H1 (cell line): ENCODE data around the gene GALNT12. TPM values are rescaled to one million over a fixed set of nuclear protein-coding genes. Genes with fewer than 3 reads are reported as not detected.
A peak's percentile ranks its signal among the peaks of the same experiment; 100 is the strongest.

Source experiments
- CTCF ChIA-PET: fragments of 300-600 bp; sonication (Branson Sonifier 250); formaldehyde crosslinking; loops from one replicate; lab custom pipeline; 2021; ENCODE audit not compliant: partially characterized antibody; lab: Charles Lee
- POLR2A ChIA-PET: fragments of 300-600 bp; sonication (Branson Sonifier 250); formaldehyde crosslinking; loops from one replicate; lab custom pipeline; 2021; ENCODE audit warnings: inconsistent platforms; ENCODE audit not compliant: partially characterized antibody; lab: Charles Lee
- DNase-seq, 2 experiments: peaks; one replicate each; pipeline versions ENCODE4 v3.0.0 to v3.0.0-alpha.2; 2010 to 2022; ENCODE audit warnings: low spot score in 2 of 2, low read depth in 1 of 2, mixed read lengths in 1 of 2
- FAIRE-seq: peaks from 2 replicates; lab custom pipeline; 2011; peaks lifted over from hg19 to GRCh38; lab: Jason Lieb, UNC
- H2AFZ ChIP-seq: 2 replicates; pipeline ENCODE4 v1.8.1; 2012; ENCODE audit warnings: low read length, inconsistent platforms
- H2AK5ac ChIP-seq: 2 replicates; pipeline ENCODE4 v1.6.1; 2013; ENCODE audit warnings: low read depth, low read length
- H2BK120ac ChIP-seq: replicated peaks from 2 replicates; pipeline ENCODE3; 2013; ENCODE audit warnings: low read depth, low read length, inconsistent platforms
- H2BK12ac ChIP-seq: 2 replicates; pipeline ENCODE4 v1.6.1; 2013; ENCODE audit warnings: low read depth, low read length
- H2BK15ac ChIP-seq: 2 replicates; pipeline ENCODE4 v1.6.1; 2013; ENCODE audit warnings: low read length
- H2BK20ac ChIP-seq: 2 replicates; pipeline ENCODE4 v1.6.1; 2013; ENCODE audit warnings: low read length
- H2BK5ac ChIP-seq: 2 replicates; pipeline ENCODE4 v1.6.1; 2013; ENCODE audit warnings: low read depth, low read length
- H3K14ac ChIP-seq: 2 replicates; pipeline ENCODE4 v1.6.1; 2013; ENCODE audit warnings: inconsistent platforms; ENCODE audit not compliant: insufficient read length
- H3K18ac ChIP-seq: 2 replicates; pipeline ENCODE4 v1.6.1; 2013; ENCODE audit warnings: low read length; ENCODE audit errors: extremely low read depth
- H3K23ac ChIP-seq: 2 replicates; pipeline ENCODE4 v1.6.1; 2013; ENCODE audit warnings: inconsistent platforms; ENCODE audit not compliant: insufficient read length
- H3K23me2 ChIP-seq: 2 replicates; pipeline ENCODE4 v1.6.1; 2013; ENCODE audit warnings: low read depth, low read length
- H3K27ac ChIP-seq: 2 replicates; pipeline ENCODE4 v1.6.1; 2011; ENCODE audit warnings: low read depth, low read length, inconsistent platforms
- H3K27me3 ChIP-seq, 4 experiments: replicated peaks in 1 of 4; 1 replicate in 1 of 4; 2 replicates in 3 of 4; pipeline versions ENCODE4 v1.6.1 to v1.8.1; 2011 to 2013; ENCODE audit warnings: low read length in 3 of 4, mild to moderate bottlenecking in 3 of 4, inconsistent platforms in 2 of 4, mixed read lengths in 2 of 4, moderate library complexity in 1 of 4; ENCODE audit not compliant: control insufficient read depth in 3 of 4, insufficient read depth in 3 of 4; ENCODE audit errors: extremely low read depth in 1 of 4
- H3K36me3 ChIP-seq, 4 experiments: 2 replicates each; pipeline versions ENCODE4 v1.6.1 to v1.8.1; 2011 to 2013; ENCODE audit warnings: mild to moderate bottlenecking in 4 of 4, low read length in 3 of 4, moderate library complexity in 2 of 4, control low read depth in 1 of 4, inconsistent platforms in 1 of 4; ENCODE audit not compliant: insufficient read depth in 4 of 4, control insufficient read depth in 2 of 4
- H3K4ac ChIP-seq: replicated peaks from 2 replicates; pipeline ENCODE3; 2013; ENCODE audit warnings: low read length, low read depth, mixed read lengths, inconsistent platforms; ENCODE audit not compliant: insufficient read length
- H3K4me1 ChIP-seq, 4 experiments: replicated peaks in 1 of 4; 1 replicate in 1 of 4; 2 replicates in 3 of 4; pipeline versions ENCODE4 v1.6.1 to v1.8.1; 2011 to 2013; ENCODE audit warnings: low read length in 3 of 4, inconsistent platforms in 2 of 4, mixed read lengths in 1 of 4; ENCODE audit not compliant: insufficient read depth in 4 of 4, control insufficient read depth in 3 of 4
- H3K4me2 ChIP-seq, 2 experiments: 2 replicates each; pipeline versions ENCODE4 v1.6.1 to v1.8.1; 2011 to 2013; ENCODE audit warnings: low read depth in 2 of 2, low read length in 2 of 2, control low read depth in 1 of 2, inconsistent platforms in 1 of 2, mild to moderate bottlenecking in 1 of 2; ENCODE audit not compliant: insufficient read depth in 1 of 2
- H3K4me3 ChIP-seq, 4 experiments: fragments of 200-600, 300-600 bp in 1 of 4; sonication (generic), shearing (Covaris generic), sonication (Bioruptor Twin) in 1 of 4; 2 replicates each; pipeline versions ENCODE4 v1.5.1 to v1.8.1; 2011 to 2016; ENCODE audit warnings: low read length in 4 of 4, low read depth in 3 of 4, control low read depth in 2 of 4, inconsistent platforms in 2 of 4, mild to moderate bottlenecking in 2 of 4, mixed read lengths in 1 of 4, moderate library complexity in 1 of 4; ENCODE audit not compliant: insufficient read depth in 2 of 4; ENCODE audit errors: extremely low read depth in 1 of 4
- H3K56ac ChIP-seq: replicated peaks from 2 replicates; pipeline ENCODE3; 2013; ENCODE audit warnings: low read depth, mild to moderate bottlenecking, mixed read lengths, low read length, inconsistent platforms; ENCODE audit not compliant: insufficient read length
- H3K79me1 ChIP-seq: 2 replicates; pipeline ENCODE4 v1.6.1; 2013; ENCODE audit warnings: low read depth, low read length, control low read depth
- H3K79me2 ChIP-seq, 2 experiments: 2 replicates each; pipeline versions ENCODE4 v1.6.1 to v1.8.1; 2012 to 2013; ENCODE audit warnings: low read length in 2 of 2, mild to moderate bottlenecking in 2 of 2, inconsistent platforms in 1 of 2; ENCODE audit not compliant: insufficient read depth in 2 of 2, control insufficient read depth in 1 of 2
- H3K9ac ChIP-seq, 4 experiments: replicated peaks in 1 of 4; 1 replicate in 1 of 4; 2 replicates in 3 of 4; pipeline versions ENCODE4 v1.6.1 to v1.8.1; 2011 to 2013; ENCODE audit warnings: low read depth in 3 of 4, low read length in 3 of 4, control low read depth in 2 of 4, mild to moderate bottlenecking in 2 of 4, moderate library complexity in 2 of 4, inconsistent platforms in 1 of 4; ENCODE audit errors: extremely low read depth in 1 of 4
- H3K9me3 ChIP-seq, 2 experiments: 2 replicates each; pipeline versions ENCODE4 v1.6.1 to v1.8.1; 2012 to 2013; ENCODE audit warnings: mild to moderate bottlenecking in 2 of 2, moderate library complexity in 2 of 2, control low read depth in 1 of 2, inconsistent platforms in 1 of 2, low read depth in 1 of 2, low read length in 1 of 2, mixed read lengths in 1 of 2; ENCODE audit not compliant: insufficient read depth in 2 of 2
- H4K20me1 ChIP-seq, 2 experiments: replicated peaks in 1 of 2; 2 replicates each; pipeline versions ENCODE3 to v1.8.1; 2011 to 2013; ENCODE audit warnings: inconsistent platforms in 2 of 2, low read length in 2 of 2, mild to moderate bottlenecking in 1 of 2; ENCODE audit not compliant: insufficient read depth in 2 of 2, control insufficient read depth in 1 of 2
- H4K5ac ChIP-seq: 2 replicates; pipeline ENCODE4 v1.6.1; 2013; ENCODE audit warnings: low read length, low read depth, mixed read lengths, inconsistent platforms; ENCODE audit not compliant: insufficient read length
- H4K8ac ChIP-seq: 2 replicates; pipeline ENCODE4 v1.8.0; 2013; ENCODE audit warnings: mild to moderate bottlenecking, moderate library complexity, low read length, inconsistent platforms; ENCODE audit not compliant: insufficient read depth; ENCODE audit errors: extremely low read depth
- H4K91ac ChIP-seq: replicated peaks from 2 replicates; pipeline ENCODE3; 2013; ENCODE audit warnings: low read length, mixed read lengths, inconsistent platforms; ENCODE audit not compliant: insufficient read length
- ASH2L ChIP-seq: fragments of 200-600, 300-600 bp; sonication (generic); IDR thresholded peaks from one replicate; pipeline ENCODE4 v1.7.1; 2017; ENCODE audit warnings: low read length
- CBX8 ChIP-seq: fragments of 300-800, 300-1000 bp; sonication (generic); IDR thresholded peaks from 2 replicates; pipeline ENCODE4 v1.7.1; 2016; ENCODE audit warnings: low read depth, low read length, borderline replicate concordance
- CEBPB ChIP-seq: IDR thresholded peaks from 2 replicates; pipeline ENCODE4 v1.6.1; 2012; ENCODE audit warnings: low read depth, low read length
- CTCF ChIP-seq, 3 experiments: IDR thresholded peaks; 1 replicate in 2 of 3; 2 replicates in 1 of 3; pipeline versions ENCODE4 v1.5.1 to v1.6.1; 2011; ENCODE audit warnings: low read length in 3 of 3, mild to moderate bottlenecking in 3 of 3, inconsistent platforms in 2 of 3, low read depth in 1 of 3, moderate library complexity in 1 of 3; ENCODE audit not compliant: insufficient read depth in 1 of 3; ENCODE audit errors: control extremely low read depth in 1 of 3
- EZH2 ChIP-seq: fragments of 200-600 bp; sonication (generic); IDR thresholded peaks from 2 replicates; pipeline ENCODE4 v1.7.1; 2012; ENCODE audit warnings: low read depth, mild to moderate bottlenecking, moderate library complexity, low read length, inconsistent platforms; ENCODE audit not compliant: severe bottlenecking
- HDAC6 ChIP-seq: IDR thresholded peaks from one replicate; pipeline ENCODE4 v1.7.1; 2012; ENCODE audit warnings: low read depth, mild to moderate bottlenecking, inconsistent platforms, low read length, moderate library complexity
- RXRA ChIP-seq: IDR thresholded peaks from 2 replicates; pipeline ENCODE4 v1.6.1; 2011; ENCODE audit warnings: low read depth, mild to moderate bottlenecking, low read length, moderate library complexity; ENCODE audit not compliant: insufficient read depth
- SP1 ChIP-seq: IDR thresholded peaks from 2 replicates; pipeline ENCODE4 v1.6.1; 2011; ENCODE audit warnings: low read depth, low read length
- SP4 ChIP-seq: IDR thresholded peaks from 2 replicates; pipeline ENCODE4 v1.6.1; 2012; ENCODE audit warnings: low read length, inconsistent platforms
- WGBS, 2 experiments: shearing (Covaris generic) in 1 of 2; methylation state at CpG; one replicate each; pipeline versions ENCODE4 v1.1.6 to v1.1.7; 2013 to 2015; ENCODE audit warnings: low lambda C conversion rate in 2 of 2, mixed read lengths in 2 of 2, inconsistent platforms in 1 of 2, low coverage in 1 of 2, missing lambda C conversion rate in 1 of 2; ENCODE audit not compliant: insufficient replicate concordance in 2 of 2, insufficient coverage in 1 of 2, insufficient read length in 1 of 2; ENCODE audit errors: extremely low coverage in 1 of 2, missing lambda C conversion rate in 1 of 2; 5-methylcytosine and 5-hydroxymethylcytosine counted together
- polyA plus RNA-seq, 7 experiments: library from polyadenylated mRNA; depleted of rRNA in 3 of 7; stranded (reverse) in 5 of 7; unstranded in 2 of 7; fragments of >200 nt in 5 of 7; fragments of 200-250 nt in 2 of 7; gene quantifications; 1 replicate in 5 of 7; 2 replicates in 1 of 7; 4 replicates in 1 of 7; pipeline versions ENCODE4 v1.2.1 to v1.2.3, GENCODE V29; 2011 to 2013; ENCODE audit warnings: missing spikeins in 2 of 7, mixed read lengths in 2 of 7
- total RNA-seq: library from RNA; stranded (reverse); fragmentation: NEBNext Ultra II Directional; extraction: Animal tissue kit (Norgen Biotek cat#: 25700); gene quantifications from 2 replicates; pipeline ENCODE4 v1.2.1, GENCODE V29; 2021

GALNT12 gene
- total and polyA plus RNA-seq, 2 of the 8 experiments (the other 6 are each of a cell fraction or from before 2014, with no cell fraction given): 16.2 to 19.6 TPM

DNA sequence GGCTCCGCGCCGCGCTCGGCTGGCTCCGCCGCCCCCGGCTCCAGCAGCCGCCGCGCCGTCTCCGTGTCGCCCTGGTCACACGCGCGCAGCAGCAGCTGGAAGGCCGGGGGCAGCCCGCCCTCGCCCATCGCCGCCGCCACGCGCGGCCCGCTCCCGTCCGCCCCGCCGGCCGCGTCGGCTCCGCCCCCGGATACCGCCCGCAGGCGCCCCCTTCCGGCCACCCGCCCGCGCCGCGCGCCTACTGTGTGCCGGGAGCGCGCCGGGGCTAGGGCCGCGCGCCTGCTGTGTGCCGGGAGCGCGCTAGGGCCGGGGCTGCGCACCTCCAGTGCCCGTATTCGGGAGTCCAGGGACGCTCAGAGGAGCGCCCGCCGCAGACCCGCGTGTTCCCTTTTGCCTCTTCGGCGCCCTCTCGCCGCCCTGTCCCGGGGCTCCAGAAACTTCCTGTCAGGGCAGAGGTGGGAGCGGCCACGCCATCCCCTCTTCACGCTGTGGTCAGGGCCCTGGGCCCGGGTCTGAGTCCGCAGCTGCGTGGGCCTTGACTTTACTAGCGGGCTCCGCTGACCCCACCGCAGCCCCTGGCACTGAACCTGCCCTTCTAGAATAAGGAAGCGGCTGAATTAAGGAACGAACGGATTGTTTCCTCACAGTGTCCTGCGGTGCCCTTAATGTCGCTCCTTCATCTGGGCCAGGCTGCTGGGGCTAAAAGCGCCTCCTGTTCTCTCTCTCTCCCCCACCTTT lies 10.9 kb upstream of the GALNT12 start, which contains the start of gene ANKS6:
Gene ANKS6 (minus strand): TSS at position 192 of the 738 bp plus-strand sequence. CDS start 64 bp downstream, at position 128.
- Histone ChIP-seq H2AK5ac (0 out of 2 replicates have a peak within 1 kb of the TSS, but pooled peaks have one; percentile 33), H3K27ac (no peak within 1 kb of the TSS; the same call in 1 of the 2 replicates), H3K36me3 (no peaks in the 10 kb centered on the region), H2BK15ac (0 out of 2 replicates have a peak within 1 kb of the TSS, but pooled peaks have one; percentile 50), H3K14ac (no peak within 1 kb of the TSS), H3K23me2 (peaks cover 7% of the 10 kb centered on the region; the same call in 1 of the 2 replicates), H3K23ac (no peak within 1 kb of the TSS), H4K5ac (peak within 1 kb of the TSS; percentile 18), H2AFZ (no peak within 1 kb of the TSS; the same call in 1 of the 2 replicates), H3K79me1 (peaks cover 17% of the 10 kb centered on the region), H3K18ac (peak within 1 kb of the TSS; percentile 90), H3K9me3 (no peaks in the 10 kb centered on the region), H4K20me1 (peaks cover 7 to 11% of the 10 kb centered on the region in 2 experiments), H3K79me2 (peaks cover 0 to 32% of the 10 kb centered on the region in 2 experiments; a peak in 3 of 4 replicates), H2BK20ac (no peak within 1 kb of the TSS), H3K4me3 (peak within 1 kb of the TSS; percentile 63 to 82 (median 68)), H4K8ac (peak within 1 kb of the TSS; percentile 71; the same call in 1 of the 2 replicates), H3K56ac (no peak within 1 kb of the TSS), H2BK5ac (no peak within 1 kb of the TSS; the same call in 1 of the 2 replicates), H3K27me3 (no peaks in the 10 kb centered on the region; a peak in 1 of 7 replicates), H2BK12ac (peak within 1 kb of the TSS; percentile 3; the same call in 1 of the 2 replicates), H2BK120ac (no peak within 1 kb of the TSS), H3K4me1 (peaks cover 5 to 20% (median 7%) of the 10 kb centered on the region in 4 experiments), H3K9ac (peak within 1 kb of the TSS; percentile 29 to 81 (median 46); a peak in 6 of 7 replicates), H3K4ac (no peak within 1 kb of the TSS), H3K4me2 (peak within 1 kb of the TSS; percentile 77 to 90), H4K91ac (peak within 1 kb of the TSS; percentile 88)
- peak in 1 of 2 experiments; percentile 95 for DNase-seq
- WGBS, 2 experiments: 7% methylated on average over 39 of the region's 86 CpGs; no CpG with 5 or more reads in 1 of the 2 experiments
- ChIA-PET POLR2A (interaction anchor here (3.2 kb wide), 1 partner anchor 10 kb away, joined by 16 read pairs; no protein-coding TSS in a partner anchor), CTCF (interaction anchor here (0.8 to 1.9 kb wide), 2 partner anchors 10 to 32 kb away, joined by 3 to 8 read pairs; partner anchors contain the start of gene GALNT12)
- no peak for FAIRE-seq
- TF ChIP-seq EZH2 (no peak), HDAC6 (no peak), CEBPB (no peak), RXRA (no peak), SP4 (no peak), CBX8 (no peak), SP1 (no peak), CTCF (IDR thresholded peaks at IDR 0.05; ENCODE audit: control extremely low read depth in 1 of 3, insufficient read depth in 1 of 3, low read depth in 1 of 3, low read length in 3 of 3) (peak; percentile 56 to 67 (median 59)), ASH2L (peak; percentile 69)
